ENCODE data around the gene OR1I1.

OR1I1 gene

DNA sequence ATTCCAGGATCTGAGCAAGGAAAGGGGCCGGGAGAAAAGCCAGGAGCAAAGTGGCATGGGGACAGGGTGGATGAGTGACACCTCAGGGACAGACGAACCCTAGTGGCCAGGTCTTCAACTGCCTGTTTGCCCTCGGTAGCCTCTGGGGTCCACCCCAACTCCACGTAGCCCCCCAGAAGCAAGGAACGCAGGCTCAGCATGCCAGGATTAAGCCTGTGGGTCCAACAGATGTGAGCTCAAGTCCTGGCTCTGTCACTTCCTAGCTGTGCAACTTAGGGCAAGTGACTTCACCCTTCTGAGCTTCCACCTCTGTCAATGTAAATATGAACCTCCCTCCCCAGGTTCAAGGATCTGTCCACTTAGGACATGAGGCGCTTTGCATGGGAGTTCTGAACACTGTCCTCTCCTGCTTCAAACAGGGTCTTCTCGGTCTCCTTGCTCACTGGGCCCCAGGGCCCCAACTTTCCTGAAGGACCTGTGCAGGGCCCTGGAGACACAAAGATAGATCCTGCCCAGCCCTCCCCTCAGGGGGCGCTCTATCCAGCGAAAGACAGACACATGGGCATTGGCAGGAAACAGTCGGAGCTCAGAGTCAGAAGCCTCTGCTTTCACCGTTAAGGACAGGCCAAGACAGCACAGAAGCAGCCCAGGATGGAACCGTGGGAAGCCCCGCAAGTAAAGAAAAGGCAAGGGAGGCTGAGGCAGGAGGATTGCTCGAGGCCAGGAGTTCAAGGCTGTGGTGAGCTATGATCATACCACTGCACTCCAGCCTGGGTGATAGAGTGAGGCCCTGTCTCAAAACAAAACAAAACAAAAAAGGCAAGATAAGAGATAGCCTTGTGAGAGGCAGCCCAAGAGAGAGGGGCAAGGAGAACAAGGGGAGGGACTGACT, 38.4 kb downstream of the OR1I1 start:
- no peak for DNase-seq

DNA sequence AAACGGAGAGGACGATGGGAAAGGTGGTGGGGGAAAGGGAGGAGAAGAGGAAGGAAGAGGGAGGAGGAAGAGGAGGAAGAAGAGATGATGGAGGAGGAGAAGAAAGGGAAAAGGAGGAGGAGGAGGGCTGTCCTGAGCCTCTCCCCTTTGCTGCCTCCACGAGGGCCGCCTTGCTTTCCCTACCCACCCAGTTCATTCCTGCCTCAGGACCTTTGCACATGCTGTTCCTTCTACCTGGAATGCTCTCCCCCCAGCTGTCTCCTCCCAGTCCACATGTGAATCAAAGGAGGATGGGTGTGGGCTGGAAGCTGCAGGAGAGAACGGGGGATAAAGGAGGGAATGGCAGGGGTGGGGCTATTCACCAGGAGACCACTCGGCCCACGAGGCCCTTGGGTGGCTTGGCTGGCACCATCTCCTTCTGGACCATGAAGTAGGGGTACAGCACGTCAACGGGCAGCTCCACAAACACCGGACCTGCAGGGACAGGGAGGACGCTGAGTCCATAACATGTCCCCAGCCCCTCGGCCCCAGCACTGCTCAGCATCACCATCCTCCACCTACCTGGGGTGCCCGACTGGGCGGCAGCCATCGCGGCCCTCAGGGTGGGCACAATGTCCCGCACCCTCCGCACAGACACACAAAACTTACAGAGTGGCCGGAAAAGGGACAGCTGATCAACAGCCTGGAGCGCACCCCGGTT, 40.5 kb downstream of the OR1I1 start:
- no peak for DNase-seq

DNA sequence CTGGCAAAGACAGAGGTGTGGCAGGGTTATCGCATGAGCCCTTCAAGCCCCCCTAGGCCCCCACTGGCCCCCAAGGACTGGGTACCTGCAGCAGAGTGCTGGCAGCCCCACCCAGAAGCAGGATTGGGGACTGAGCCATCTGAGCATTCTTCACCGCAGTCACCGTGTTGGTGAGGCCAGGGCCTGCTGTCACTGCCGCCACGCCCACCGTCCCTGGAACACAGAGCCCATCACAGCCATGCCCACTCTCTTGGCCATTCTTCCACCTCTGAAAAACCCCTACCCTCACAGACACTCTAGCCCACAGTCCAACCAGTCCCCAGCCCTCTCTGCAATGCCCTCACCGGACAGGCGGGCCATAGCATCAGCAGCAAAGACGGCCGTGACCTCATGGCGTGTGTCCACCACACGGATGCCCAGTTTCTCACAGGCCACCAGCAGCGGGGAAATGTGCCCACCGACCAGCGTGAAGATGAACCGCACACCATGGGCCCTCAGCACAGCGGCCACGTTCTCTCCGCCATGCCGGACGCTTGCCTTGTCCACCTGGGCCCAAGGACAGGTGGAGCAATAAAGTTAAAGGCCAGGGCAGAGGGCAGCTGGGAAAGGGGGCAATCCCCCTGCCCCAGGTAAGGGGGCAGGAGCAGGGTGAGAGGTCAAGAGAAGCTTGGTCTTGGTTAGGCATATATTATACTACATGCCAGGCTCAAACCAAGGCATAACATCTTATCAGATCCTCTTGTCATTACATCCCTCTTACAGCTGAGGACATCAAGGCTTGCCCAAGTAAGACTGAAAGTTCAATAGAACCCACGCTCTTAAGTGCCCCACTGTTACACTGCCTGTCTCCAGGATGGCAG, 41.2 kb downstream of the OR1I1 start:
- no peak for DNase-seq

DNA sequence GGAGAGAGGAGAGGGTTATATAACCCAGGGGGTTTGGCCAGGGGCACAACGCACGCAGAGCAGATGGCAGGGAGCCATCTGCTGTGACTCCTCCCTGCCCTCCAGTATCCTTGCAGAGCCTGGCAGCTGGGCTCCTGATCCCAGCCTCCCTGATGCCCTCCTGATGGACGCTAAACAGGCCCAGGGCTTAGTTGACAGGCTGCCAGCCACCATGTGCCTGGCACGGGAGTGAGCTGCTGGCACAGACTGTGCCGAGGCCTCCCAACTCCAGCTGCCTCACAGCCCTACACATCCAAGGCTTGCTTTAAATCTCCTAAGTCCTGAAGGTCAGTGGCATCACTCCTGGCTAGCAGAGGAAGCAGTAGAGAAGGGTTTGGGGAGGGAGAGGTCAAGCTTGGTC, 41.9 kb downstream of the OR1I1 start:
- no peak for DNase-seq

DNA sequence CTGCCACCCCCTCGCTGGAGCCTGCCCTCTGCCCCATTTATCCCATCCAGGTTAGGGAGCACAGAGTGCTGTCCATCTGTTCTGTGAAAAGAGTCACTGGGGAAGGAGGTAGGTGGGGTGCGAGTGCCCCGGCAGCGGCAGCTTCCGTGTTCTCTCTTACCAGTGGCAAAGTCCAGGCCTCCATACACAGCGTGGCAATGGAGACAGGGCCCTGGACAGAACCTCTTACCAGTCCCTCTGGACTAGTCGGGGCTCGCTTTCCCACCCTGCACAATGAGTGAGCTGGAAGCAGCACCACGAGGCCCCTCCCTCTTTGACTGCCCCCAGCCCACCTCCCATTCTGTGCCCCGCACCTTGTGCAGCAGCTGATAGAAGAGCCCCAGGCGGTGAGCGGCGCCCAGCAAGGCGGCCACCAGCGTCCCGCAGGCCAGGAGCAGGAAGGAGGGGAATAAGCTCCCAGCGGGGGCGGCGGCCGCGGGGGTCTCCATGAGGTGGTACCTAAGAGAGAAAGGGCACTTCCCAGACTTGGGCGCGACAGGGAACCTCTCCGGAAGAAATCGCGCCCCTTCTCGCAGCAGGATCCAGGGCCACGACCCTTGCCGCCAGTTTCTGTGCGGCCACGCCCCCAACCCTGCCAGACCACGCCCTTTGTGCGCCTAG, 42.7 kb downstream of the OR1I1 start:
- no peak for DNase-seq

DNA sequence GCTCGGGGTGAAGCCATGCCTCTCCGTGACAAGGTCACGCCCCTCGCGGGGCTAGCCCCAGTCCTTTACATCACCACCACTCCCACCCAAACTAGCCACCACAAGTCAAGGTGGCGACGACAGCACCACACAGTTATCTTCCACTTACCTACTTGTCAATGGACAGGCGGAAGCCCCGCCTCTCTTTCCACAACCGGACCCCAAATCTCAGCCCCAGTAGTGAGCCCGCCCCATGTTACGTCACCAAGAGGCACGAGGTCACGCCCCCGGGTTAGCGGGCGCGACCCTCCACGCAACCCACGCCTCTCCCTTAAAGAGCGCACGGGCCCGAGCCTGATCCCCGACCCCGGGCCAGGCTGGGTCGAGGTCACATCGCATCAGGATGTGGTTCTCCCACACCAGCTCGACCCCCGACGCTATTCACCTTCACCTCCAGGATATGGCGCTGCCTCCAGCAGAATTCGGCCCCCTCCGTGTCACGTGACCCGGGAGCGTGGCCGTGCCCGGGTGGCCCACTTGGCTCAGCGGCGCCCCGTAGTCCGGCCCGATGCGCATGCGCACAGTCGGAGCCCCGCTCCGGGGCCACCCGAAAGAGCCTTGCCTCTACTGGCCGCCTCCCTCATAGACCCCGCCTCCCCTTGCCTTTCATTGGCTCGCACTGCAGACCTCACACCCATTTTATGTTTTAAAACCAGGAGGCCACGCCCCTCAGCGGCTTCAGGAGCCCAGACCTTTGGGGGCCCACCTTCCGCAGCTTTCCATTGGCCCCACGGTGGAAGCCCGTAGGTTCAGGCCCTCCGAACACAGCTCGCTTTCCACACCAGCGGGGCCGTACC, 43.4 kb downstream of the OR1I1 start:
- peak; percentile 100 for DNase-seq

DNA sequence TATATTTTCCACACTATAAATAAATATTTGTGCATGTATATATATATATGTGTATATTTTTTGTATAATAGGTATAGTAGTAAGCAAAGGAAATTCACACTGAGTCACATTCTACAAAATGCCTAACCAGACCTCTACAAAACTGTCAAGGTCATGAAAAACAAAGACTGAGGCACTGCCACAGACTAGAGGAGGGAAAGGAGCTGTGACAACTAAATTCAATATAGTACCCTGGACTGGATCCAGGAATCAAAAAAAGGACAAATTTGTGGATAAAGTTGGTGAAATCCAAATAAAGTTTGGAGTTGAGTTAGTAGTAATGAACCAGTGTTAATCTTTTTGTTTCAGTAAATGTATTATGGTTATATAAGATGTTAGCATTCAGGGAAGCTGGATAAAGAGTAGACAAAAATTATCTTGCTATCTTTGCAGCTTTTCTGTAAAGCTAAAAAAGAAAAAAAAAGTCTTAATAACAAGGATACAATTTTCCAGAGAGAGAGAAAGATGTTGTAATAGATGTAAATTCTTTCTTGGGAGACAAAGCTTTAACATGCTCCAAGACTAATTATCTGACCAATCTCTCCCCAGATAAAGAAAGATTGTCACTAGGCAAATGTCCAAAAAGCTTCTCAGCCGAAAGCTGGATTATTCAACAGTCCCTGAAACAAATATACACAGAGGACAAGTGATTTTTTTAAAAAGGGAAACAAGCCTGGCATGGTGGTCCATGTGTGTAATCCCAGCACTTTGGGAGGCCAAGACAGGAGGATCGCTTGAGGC, 44.3 kb downstream of the OR1I1 start:
- peak; percentile 77 for DNase-seq

DNA sequence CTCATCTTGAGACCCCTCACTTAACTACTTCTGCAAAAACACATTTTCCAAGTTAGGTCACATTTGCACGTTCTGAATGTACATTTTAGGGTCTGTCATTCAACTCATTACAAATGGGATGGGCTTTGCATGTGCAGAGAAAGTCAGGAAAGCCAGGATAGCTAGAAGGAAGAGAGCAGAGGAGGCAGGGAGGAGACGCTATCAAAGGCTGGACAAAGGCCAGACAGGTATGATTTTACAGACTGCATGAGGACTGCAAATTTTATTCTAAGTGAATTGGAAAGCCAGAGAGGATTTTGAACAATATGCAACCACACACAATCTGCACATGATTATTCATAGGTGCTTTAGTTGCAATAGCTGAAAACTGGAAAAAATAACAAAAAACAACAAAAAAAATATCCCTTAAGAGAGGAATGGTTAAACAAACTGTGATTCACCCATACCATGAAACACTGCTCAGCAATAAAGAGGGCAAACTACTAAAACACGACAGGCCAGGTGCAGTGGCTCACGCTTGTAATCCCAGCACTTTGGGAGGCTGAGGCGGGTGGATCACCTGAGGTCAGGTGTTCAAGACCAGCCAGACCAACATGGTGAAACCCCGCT, 46.3 kb downstream of the OR1I1 start:
- DNase-seq: no peak

DNA sequence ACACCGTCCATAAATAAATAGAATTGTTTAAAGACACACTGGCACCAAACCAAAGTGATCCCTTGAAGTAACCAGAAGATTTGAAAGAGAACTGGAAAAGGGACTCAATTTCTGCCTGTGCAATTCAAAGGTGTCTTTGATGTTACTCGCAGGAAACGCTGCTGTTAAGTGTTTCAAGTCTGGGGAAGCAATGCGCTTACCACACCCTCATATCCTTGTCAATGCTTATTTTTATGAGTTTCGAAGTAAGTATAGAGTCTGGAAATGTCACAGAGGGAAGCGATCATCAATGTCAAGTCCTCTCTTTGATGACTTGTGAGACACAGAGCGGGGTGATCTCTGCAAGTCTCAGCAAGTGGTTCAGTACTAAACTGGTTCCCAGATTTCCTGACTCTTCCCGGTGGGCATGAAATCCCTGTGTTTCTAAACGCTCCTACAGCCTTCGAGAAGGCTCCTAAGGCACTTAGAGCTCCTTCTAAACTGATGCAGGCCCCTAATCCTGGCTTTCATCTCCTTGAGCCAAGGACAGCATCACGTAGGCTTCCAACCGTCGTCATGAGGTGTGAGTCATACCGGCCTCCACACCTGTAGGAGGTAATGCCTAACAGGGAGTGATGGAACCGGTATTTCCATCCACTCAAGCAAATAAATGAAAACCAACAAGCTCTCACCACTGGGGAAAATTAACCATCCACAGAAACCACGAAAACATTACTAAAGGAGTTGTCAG, 48.0 kb downstream of the OR1I1 start:
- DNase-seq: no peak

DNA sequence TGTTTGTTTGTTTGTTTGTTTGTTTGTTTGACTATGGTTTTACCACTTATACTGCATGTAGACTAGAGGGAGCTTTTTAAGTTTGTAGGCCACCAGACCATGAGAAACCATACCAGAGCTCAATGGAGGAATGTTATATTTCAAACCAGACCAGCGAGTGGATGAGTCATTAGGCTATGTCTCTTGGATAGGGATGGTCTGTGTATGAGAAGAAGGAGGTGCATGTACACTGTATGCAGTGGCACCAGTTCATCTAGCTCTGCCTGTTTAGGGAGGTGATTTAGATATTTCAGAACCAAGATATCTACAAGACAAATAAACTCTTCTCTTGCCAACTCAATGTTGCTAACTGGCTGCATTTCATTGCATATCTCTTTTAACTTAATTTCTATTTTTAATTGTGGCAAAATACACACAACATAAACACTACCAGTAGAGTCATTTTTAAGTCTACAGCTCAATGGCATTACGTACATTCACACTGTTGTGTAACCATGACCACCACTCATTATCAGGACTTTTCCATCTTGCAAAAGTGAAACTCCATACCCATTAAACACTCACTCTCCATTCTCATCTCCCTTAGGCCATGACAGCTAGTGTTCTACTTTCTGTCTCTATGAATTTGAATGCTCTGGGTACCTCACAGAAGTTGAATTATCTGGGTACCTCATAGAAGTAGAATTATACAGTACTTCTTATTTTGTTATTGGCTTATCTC, 54.4 kb downstream of the OR1I1 start:
- peak; percentile 92 for DNase-seq

DNA sequence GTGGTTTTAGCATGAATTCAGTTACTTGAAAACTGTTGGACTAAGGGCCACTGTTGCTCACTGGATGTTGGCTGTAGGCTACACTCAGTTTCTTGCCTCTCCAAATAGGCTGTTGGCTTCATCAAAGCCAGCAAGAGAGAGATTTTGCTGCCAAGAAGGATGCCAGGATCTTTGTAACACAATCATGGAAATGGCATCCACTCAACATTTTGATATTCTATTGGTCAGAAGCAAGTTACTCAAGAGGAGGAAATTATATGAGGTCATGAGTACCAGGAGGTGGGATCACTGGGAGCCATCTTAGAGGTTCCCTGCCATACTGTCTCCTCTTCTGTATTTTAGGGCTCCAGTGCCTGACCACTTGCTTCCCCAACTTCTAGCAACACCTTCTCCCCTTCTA, 55.8 kb downstream of the OR1I1 start:
- DNase-seq: no peak

DNA sequence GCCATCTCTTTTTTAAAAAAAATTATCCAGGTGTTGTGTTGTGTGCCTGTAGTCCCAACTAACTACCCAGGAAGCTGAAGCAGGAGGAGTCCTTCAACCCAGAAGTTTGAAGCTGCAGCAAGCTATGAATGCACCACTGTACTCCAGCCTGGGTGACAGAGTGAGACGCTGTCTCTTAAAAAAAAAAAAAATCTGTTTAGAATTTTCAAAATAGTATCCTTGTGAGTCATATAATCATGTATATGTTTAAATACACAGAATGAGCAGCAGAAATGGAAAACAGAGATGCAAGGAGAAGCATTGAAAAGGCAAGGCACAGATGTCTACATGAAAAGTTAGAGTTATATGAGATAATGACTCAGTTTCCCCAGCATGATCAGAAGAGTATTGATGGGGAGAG, 56.4 kb downstream of the OR1I1 start:
- no peak for DNase-seq

DNA sequence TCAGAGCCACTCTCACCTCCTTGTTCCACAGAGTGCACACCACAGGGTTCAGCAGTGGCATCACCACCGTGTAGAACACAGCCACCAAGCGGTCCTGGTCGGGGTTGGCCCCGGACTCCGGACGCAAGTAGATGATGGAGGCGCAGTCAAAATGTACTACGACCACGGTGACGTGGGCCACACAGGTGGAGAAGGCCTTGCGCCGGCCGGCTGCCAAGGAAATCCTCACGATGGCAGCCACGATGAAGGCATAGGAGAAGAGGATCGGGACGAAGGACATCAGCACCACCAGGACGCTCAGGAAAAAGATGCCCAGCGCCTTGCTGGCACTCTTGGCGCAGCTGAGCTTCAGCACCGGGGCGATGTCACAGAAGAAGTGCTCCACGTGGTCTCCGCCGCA, 59.1 kb downstream of the OR1I1 start:
- no peak for DNase-seq

DNA sequence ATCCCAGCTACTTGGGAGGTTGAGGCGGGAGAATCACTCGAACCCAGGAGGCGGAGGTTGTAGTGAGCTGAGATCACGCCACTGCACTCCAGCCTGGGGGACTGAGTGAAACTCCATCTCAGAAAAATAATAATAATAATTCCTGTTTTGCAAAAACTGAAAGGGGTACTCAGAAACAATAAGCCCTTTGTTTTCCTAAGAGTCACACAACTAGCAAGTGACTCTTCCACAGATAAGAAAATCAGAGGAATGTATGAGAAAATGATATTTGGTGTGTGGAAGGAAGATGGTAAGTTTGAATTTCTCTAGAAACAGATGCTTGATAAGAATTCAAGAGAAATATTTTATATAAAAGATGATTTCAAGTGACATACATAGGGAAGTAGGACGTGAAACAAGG, 60.3 kb downstream of the OR1I1 start:
- no peak for DNase-seq

All from OCI-M1 (cell line).